GM18873 (cell line): Measurements from ENCODE around the gene TANGO2.

Source experiments
- ATAC-seq: cut with Tn5 transposase; IDR thresholded peaks from one replicate; pipeline ENCODE4 v1.9.1; 2021; ENCODE audit warnings: mild to moderate bottlenecking, moderate library complexity, moderate number of reproducible peaks; ENCODE audit not compliant: unreplicated experiment, low FRiP score

Gene TANGO2

DNA sequence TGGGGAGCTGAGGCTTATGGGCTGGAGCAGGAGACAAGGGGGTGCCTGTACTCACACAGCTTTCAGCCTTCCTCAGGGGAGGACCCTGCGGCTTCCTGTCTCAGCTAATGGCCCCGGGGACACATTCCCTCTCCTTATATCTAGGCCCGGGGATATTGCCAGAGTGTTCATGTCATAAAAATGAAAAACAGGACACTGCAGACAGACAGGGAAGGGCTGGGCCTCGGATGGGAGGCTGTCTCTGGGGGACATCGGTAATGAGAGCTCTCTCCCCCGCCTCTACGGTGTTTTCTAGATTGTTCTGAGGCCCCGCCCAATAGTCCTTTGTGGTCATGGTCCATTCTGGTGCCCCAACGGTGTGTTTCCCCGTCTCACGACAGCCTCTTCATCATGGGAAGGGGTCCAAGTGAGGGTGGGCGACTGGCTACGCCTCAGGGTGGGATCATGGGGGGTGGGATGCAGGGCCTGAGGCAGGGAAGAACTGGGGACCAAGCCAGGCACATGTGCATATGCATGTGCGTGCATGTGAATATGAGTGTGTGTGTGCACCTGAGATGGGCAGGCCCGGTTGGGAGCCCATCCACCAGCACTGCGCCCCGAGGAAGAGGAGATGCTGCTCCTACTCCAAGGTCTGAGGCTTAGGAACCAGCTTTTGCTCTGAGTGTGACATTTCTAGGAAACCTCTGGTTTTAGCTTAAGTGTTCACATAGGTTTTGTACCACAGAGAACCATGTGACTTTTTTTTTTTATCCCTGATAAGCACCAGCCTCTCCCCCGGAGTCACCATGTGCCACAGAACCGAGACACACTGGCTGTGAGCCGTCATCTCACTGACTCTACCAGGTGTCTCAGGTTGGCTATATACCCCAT lies 9.6 kb upstream of the TANGO2 start:
- ATAC-seq: no peak

DNA sequence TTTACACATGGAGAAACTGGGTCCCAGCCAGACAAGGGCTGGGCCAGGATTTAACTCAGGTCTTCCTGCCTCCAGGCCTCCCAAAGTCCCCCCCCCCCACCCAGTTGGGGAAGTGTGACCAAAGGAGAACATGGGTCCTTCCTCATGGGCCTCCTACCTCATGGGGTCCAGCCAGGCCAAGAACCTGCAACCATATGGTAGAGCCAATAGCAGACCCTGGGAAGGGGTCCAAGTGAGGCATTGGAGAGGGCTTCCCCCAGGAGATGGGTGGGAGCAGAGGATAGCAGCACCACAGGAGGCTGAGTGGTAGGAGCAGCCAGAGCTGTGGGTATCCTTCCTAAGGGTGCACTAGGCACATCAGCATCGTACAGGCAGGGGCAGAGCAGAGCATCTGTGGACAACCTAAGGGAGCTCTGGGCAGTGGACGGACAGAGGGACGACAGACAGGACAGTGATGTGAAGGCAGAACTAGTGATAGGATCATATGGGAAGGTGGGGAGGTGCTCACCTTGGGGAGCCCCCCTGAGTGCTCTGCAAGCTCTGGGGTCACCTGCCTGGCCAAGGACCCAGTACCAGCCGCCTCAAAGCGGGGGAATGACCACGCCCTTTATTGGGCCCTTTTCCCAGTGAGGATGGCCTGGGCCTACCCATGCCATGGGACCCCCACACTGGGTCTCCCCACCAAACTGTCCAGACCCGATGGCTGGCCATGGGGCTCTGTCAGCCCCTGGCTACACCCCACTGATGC lies 8.7 kb upstream of the TANGO2 start:
- ATAC-seq: no peak

DNA sequence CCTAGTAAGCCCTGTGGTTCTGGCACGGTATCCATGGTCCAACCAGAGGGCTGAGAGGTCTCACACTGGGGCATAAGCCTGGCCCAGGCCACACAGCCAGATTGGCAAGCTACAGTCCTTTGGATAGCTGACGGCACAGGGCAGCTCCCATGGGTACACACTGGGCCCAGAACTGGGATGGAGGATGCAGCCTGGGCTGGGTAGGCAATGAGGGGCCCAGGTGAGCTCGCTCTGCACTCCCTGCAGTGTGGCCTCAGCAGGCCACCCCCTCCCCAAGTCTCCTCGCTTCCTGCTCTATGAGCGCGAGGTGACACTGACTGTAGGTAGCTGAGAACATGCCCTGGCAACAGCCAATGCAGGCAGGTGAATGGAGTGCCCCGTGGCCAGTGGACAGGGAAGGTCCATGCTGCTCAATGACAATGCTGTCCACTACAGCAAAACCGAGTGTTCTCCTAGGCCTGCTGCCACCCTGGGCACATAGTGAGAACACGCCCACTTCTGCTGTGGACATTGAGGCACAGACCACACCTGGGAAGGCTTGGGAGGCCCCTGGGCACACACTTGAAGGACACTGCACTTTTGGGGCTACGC lies 8.1 kb upstream of the TANGO2 start:
- no peak for ATAC-seq

- no peak for ATAC-seq
Measured at GRCh38 chr22:20013382-20013871, 7.5 kb upstream of the TANGO2 start.

DNA sequence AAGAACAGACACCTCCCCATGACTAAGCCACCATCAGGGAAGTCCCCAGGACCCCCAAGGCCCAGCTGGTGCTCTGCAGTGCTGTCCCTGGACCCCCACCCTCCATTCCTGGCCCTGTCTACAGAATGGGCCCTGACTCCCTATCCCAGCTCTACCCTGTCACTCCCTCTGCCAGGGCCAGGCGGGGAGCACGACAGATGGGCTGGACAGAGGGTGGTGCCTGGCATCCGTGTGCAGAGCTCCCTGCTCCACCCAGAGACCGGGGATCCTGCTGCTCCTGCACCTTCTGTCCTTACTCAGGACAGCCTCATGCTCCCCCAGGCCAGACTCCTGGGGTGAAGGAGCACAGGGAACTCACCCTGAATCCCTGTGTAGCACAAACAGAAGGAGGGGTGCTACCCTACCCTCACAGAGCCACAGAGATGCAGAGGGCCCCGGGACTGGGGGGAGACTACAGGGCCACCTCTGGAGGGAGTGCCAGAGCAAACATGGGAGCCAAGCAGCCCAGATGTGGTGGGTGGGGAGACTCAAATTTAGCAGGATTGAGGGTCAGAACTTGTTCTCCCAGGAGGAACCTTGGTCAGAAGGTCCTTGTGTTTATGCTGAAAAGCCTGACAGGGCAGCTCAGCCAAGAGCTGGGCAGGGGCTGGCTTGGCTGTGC lies 6.3 kb upstream of the TANGO2 start:
- ATAC-seq: no peak

DNA sequence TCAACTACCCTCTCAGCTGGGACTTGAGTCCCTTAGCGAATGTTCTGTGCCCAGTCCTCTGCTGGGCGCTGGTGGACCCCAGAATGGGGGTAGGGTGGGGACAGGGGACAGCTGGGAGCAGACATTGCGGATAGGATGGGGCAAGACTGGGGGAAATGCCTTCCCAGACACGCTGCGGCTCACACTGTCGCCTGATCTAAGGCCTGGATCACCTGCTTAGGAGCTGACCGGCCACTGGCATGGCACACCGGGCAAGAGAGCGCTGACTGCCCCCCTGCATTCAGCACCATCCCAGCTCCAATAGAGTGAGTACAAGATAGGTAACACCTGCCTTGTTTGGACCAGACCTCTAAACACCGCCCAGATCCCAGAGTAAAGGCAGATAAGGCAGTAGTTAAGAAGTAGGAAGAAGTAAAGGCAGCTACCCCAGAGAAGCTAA lies 5.7 kb upstream of the TANGO2 start:
- ATAC-seq: no peak

DNA sequence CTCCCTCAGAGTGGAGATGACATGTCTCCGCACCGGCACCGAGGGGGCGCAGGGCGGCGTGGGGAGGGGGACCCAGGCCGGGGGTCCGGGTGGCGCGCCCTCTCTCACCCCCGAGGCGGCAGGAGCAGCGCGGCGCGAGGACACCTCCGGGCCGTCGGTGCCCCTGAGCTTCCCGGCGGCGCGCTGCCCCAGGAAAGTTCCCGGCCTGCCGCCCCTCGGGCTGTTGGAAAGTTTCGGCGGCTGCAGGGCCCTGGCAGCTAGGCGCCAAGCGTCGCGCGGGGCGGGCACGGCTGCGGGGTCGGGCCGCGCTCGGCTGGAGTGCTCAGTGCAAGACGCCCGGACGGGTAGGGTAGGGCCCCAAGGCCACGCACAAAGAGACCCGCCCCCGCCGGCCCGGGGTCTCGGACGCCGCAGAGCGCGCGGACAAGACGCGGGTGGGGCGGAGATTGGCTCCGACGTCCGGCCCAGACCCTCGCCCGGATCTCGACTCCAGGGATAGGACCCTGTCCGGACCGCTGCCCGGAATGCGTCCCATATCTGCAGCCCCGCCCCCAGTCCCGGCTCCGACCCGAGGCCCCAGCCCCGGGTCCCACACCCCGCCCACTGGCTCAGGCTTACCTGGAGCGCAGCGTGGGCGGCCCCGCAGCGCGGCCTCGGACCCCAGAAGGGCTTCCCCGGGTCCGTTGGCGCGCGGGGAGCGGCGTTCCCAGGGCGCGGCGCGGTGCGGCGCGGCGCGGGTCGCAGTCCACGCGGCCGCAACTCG lies 4.8 kb upstream of the TANGO2 start:
- ATAC-seq: no peak

DNA sequence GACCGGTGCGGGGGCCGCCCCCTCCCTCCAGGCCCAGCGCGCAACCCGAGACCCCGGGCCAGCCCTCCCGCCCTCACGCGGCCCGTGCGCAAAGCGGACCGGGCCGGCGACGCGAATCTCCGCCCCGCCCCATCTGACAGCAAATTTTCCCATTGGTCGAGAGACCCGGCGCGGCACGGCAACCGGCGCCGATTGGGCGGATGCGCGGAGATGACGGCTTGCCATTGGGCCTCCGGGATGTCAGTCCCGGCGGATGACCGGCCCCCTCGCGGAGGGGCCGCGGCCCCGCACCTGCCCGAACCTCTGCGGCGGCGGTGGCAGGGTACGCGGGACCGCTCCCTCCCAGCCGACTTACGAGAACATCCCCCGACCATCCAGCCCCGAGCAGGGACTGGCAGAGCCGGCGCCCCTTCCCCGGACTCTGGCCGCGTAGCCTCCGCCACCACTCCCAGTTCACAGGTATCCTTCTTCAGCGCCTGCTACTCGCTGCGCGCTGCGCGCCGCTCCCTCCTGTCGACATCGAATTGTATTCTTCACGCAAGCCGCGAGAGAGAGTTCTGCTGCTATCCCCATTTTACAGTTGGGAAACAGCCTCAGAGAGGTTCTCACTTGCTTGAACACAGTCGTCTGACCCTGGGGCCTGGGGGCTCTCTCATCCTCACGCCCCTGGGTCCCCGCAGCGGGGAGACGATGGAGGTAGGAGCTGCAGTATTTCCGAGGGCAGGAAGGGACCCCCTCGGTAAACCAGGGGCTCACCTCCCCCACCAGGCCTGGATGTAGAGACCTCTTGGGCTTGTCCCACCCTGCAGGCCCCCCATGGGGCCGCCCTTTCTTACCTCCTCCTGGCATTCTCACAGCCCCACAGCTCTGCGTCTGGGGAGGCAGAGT lies 3.9 kb upstream of the TANGO2 start, which contains the start of gene ARVCF:
ARVCF (minus strand) TSS at position 90 of the 888 bp plus-strand sequence. CDS start 26,029 bp downstream, outside the sequence.
- peak; percentile 59 for ATAC-seq

GRCh38 chr22:20017622-20017958 lies 3.3 kb upstream of the TANGO2 start:
- no peak for ATAC-seq

DNA sequence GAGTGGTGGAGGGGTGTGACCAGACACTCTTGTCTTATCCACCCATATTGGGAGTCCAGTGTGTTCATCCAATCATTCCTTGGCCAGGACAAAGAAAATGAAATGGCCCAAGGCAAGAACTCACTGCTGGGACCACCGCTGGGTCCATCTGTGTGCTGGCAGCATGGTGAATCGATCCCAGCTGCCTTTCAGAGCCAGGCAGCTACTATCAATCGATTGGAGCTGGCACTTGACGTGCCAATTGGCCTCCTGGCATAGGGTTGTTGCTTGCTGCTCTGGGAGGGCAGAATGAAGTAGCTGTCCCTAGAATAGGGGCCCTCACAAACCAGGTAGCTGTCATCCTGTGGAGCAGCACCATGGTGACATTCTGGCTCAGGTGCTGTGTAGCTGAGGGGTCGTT lies 2.9 kb upstream of the TANGO2 start:
- ATAC-seq: no peak

DNA sequence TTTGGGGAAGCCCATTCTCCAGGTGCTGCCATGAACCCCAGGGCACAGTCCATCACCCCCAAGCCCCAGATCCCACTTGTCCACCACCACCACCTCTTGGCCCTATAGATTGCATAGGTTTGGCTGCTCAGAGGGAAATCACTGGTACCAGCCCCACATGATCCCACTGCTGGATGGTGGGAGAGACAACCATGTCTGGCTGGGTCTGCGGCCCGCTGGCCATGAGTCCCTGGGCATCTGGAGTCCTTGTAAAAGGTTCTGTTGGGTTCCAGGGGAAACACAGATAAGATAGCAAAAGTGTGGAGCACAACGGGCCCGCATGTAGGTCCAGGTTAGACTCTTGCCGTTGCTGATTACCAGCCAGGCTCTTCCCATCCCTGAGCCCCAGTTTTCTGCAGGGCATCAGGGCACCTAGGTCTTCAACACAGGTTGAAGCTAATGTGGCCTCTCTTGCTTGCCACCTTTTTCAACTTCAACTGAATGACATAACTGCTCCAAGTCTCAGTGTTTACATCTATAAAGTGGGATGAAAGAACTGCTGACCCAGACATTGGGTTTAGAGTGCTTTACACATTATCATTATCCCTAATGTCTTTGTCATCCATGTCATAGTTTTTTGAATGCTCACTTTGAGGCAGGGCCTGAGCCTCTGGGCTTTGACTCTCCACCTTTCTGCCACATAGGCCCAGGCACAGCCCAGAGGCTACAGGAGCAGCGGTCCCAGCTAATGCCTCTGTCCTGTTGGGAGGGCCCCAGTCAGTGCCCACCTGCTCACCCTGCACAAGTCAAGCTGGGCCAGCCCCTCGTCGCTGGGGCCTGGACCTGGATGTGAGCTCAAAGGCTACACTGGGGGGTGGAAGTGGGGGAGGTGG lies 1.0 kb upstream of the TANGO2 start:
- ATAC-seq: no peak

- no peak for ATAC-seq
Measured at GRCh38 chr22:20021196-20022181, 579 bp downstream of the TANGO2 start.

DNA sequence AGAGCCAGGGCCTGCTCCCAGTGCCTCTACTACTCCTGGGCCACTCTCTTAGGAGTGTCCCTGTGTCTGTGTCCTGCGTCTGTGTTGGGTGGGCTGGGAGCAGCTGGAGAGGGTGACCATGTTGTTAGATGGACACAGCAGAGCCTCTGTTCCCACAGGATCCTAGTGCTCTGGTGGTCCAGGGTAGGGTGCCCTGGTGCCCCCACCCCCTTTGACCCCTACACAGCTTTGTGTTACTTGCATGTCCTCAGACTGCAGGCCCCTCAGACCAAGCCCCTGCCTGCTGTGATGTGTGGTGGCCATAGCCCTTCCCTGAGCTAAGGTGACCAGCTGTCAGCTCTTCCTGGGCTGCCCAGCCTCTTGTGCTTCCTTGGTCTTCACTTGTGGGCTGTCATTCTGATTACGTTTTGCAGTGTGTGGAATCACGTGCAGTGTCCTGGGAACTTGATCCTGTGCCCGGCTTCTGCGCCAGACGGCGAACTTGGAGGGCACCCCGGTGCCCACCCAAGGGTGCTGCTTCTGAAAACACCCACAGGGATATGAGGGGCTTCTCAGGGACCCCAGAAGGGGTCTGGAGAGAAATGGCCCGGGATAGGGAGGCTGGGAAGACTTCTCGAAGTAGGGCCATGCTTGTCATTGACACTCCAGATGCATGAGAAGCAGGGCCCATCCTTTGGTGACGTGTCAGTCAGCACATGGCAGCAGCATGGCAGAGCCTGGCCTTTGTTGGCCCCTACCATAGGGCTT lies 1.5 kb downstream of the TANGO2 start:
- ATAC-seq: no peak

GRCh38 chr22:20022978-20023613 lies 2.2 kb downstream of the TANGO2 start:
- no peak for ATAC-seq

- no peak for ATAC-seq
Measured at GRCh38 chr22:20024225-20024624, 3.3 kb downstream of the TANGO2 start.
